H1 (cell line): ENCODE data around the gene TOR1B.

ENCODE experiments used
- CTCF ChIP-seq, 3 experiments: IDR thresholded peaks; 1 replicate in 2 of 3; 2 replicates in 1 of 3; pipeline versions ENCODE4 v1.5.1 to v1.6.1; 2011; ENCODE audit warnings: low read length in 3 of 3, mild to moderate bottlenecking in 3 of 3, inconsistent platforms in 2 of 3, low read depth in 1 of 3, moderate library complexity in 1 of 3; ENCODE audit not compliant: insufficient read depth in 1 of 3; ENCODE audit errors: control extremely low read depth in 1 of 3
- POLR2A ChIP-seq, 2 experiments: IDR thresholded peaks; 1 replicate in 1 of 2; 2 replicates in 1 of 2; pipeline ENCODE4 v1.6.1; 2011; ENCODE audit warnings: low read depth in 2 of 2, low read length in 2 of 2, mild to moderate bottlenecking in 2 of 2; ENCODE audit errors: control extremely low read depth in 1 of 2
- SP1 ChIP-seq: IDR thresholded peaks from 2 replicates; pipeline ENCODE4 v1.6.1; 2011; ENCODE audit warnings: low read depth, low read length
- TF ChIP-seq, protein P1 (sequence below): IDR thresholded peaks from 2 replicates; pipeline ENCODE4 v1.6.1; 2012; ENCODE audit warnings: inconsistent platforms

DNA sequence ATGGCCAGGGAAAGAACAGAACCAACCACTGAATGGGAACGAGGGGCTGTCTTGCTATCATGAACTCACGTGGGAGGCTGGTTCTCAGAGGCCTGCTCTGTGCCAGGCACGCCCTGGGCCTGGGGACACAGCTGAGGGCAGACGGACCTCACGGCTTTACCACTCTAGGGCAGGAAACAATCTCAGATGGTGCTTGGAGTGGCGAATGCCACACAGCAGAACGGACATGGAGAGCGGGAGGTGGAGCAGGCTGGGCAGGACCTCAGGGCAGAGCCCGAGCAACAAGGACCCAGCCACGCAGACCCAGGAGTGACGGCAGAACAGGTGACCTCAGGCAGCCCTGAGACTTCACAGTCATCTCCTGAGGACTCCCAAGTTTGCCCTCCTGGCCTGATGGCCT, 12.3 kb downstream of the TOR1B start:
- TF ChIP-seq POLR2A (IDR thresholded peaks at IDR 0.05; ENCODE audit: control extremely low read depth in 1 of 2, low read depth in 2 of 2, low read length in 2 of 2) = no peak
- TF ChIP-seq, protein P1, sequence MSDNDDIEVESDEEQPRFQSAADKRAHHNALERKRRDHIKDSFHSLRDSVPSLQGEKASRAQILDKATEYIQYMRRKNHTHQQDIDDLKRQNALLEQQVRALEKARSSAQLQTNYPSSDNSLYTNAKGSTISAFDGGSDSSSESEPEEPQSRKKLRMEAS = no peak
- no peak for TF ChIP-seq CTCF (IDR thresholded peaks at IDR 0.05; ENCODE audit: control extremely low read depth in 1 of 3, insufficient read depth in 1 of 3, low read depth in 1 of 3, low read length in 3 of 3)
- TF ChIP-seq SP1 = no peak
